WTC11 (cell line): ENCODE measurements around the gene FTCDNL1. TPM values are rescaled to one million over a fixed set of nuclear protein-coding genes. Genes with fewer than 3 reads are reported as not detected.

Experiments
- ATAC-seq: fragments of 200-7000 bp; cut with Tn5 transposase; 2 replicates; pipeline ENCODE4 v1.10.0; 2021; ENCODE audit warnings: mild to moderate bottlenecking, moderate library complexity
- CTCF ChIA-PET: fragments of 300-600 bp; sonication (Branson Sonifier 250); formaldehyde crosslinking; loops from one replicate; lab custom pipeline; 2021; ENCODE audit warnings: antibody characterized with exemption; lab: Charles Lee
- POLR2A ChIA-PET: fragments of 350-600 bp; sonication (Branson Sonifier 250); formaldehyde crosslinking; loops from one replicate; lab custom pipeline; 2021; ENCODE audit warnings: antibody characterized with exemption; lab: Charles Lee
- DNase-seq: peaks from one replicate; pipeline ENCODE4 v3.0.0; 2021; ENCODE audit warnings: low spot score
- H3K27ac Mint-ChIP-seq: 2 replicates; pipeline ENCODE4 v1.8.0; 2021; ENCODE audit warnings: mixed read lengths
- H3K27me3 Mint-ChIP-seq: 2 replicates; pipeline ENCODE4 v1.8.0; 2021; ENCODE audit warnings: low read depth, mild to moderate bottlenecking, moderate library complexity, mixed read lengths
- H3K36me3 Mint-ChIP-seq: 2 replicates; pipeline ENCODE4 v1.8.0; 2021; ENCODE audit warnings: mixed read lengths
- H3K4me1 Mint-ChIP-seq: 2 replicates; pipeline ENCODE4 v1.8.0; 2022; ENCODE audit warnings: mixed read lengths
- H3K4me3 Mint-ChIP-seq: 2 replicates; pipeline ENCODE4 v1.8.0; 2021; ENCODE audit warnings: mild to moderate bottlenecking, moderate library complexity, mixed read lengths
- H3K9me3 Mint-ChIP-seq: 2 replicates; pipeline ENCODE4 v1.8.0; 2021; ENCODE audit warnings: mixed read lengths
- ARID4B ChIP-seq: sonication (generic); formaldehyde crosslinking; IDR thresholded peaks from 2 replicates; pipeline ENCODE4 v1.8.0; 2023; ENCODE audit warnings: missing genetic modification reagents, mild to moderate bottlenecking, borderline replicate concordance
- ATF2 ChIP-seq: sonication (generic); formaldehyde crosslinking; IDR thresholded peaks from 2 replicates; pipeline ENCODE4 v1.8.1; 2022; ENCODE audit warnings: low read depth, missing genetic modification reagents, borderline replicate concordance
- CDX4 ChIP-seq: fragments of 250-450 bp; sonication (Bioruptor Pico); IDR thresholded peaks from 2 replicates; pipeline ENCODE4 v1.9.0; 2021; ENCODE audit warnings: moderate library complexity, mild to moderate bottlenecking, inconsistent platforms, borderline replicate concordance
- CREM ChIP-seq: sonication (generic); formaldehyde crosslinking; IDR thresholded peaks from 2 replicates; pipeline ENCODE4 v1.8.1; 2022; ENCODE audit warnings: mild to moderate bottlenecking, missing genetic modification reagents, moderate library complexity
- CTCF ChIP-seq: fragments of 200-600 bp; IDR thresholded peaks from 2 replicates; pipeline ENCODE4 v1.8.0; 2022; ENCODE audit warnings: antibody characterized with exemption
- MAX ChIP-seq: sonication (generic); formaldehyde crosslinking; IDR thresholded peaks from 2 replicates; pipeline ENCODE4 v1.8.0; 2022; ENCODE audit warnings: mild to moderate bottlenecking, missing genetic modification reagents
- NFATC4 ChIP-seq: fragments of 250-450 bp; sonication (Bioruptor Pico); IDR thresholded peaks from 2 replicates; pipeline ENCODE4 v1.9.0; 2021; ENCODE audit warnings: mild to moderate bottlenecking
- NFE2L1 ChIP-seq: sonication (generic); formaldehyde crosslinking; IDR thresholded peaks from 2 replicates; pipeline ENCODE4 v1.8.1; 2023; ENCODE audit warnings: missing genetic modification reagents
- NR3C1 ChIP-seq: sonication (generic); formaldehyde crosslinking; conservative IDR thresholded peaks from 2 replicates; pipeline ENCODE4 v1.8.1; 2023; ENCODE audit warnings: low read depth, mild to moderate bottlenecking, missing genetic modification reagents
- TEAD1 ChIP-seq: sonication (generic); formaldehyde crosslinking; IDR thresholded peaks from 2 replicates; pipeline ENCODE4 v1.8.0; 2022; ENCODE audit warnings: mild to moderate bottlenecking, missing genetic modification reagents
- USF1 ChIP-seq: sonication (generic); formaldehyde crosslinking; IDR thresholded peaks from 2 replicates; pipeline ENCODE4 v1.8.0; 2022; ENCODE audit warnings: mild to moderate bottlenecking, missing genetic modification reagents
- ZNF232 ChIP-seq: sonication (generic); formaldehyde crosslinking; IDR thresholded peaks from 2 replicates; pipeline ENCODE4 v1.8.0; 2022; ENCODE audit warnings: mild to moderate bottlenecking, missing genetic modification reagents
- ZNF281 ChIP-seq: sonication (generic); formaldehyde crosslinking; IDR thresholded peaks from 2 replicates; pipeline ENCODE4 v1.8.0; 2023; ENCODE audit warnings: mild to moderate bottlenecking, missing genetic modification reagents
- ZNF317 ChIP-seq: sonication (generic); formaldehyde crosslinking; IDR thresholded peaks from 2 replicates; pipeline ENCODE4 v1.8.1; 2023; ENCODE audit warnings: low read depth, mild to moderate bottlenecking, moderate library complexity, missing genetic modification reagents, borderline replicate concordance
- ZNF396 ChIP-seq: fragments of 250-450 bp; sonication (Bioruptor Pico); IDR thresholded peaks from 2 replicates; pipeline ENCODE4 v1.8.0; 2021; ENCODE audit warnings: mild to moderate bottlenecking, moderate library complexity, borderline replicate concordance
- ZNF425 ChIP-seq: fragments of 250-450 bp; sonication (Bioruptor Pico); conservative IDR thresholded peaks from 2 replicates; pipeline ENCODE4 v1.9.0; 2021; ENCODE audit warnings: mild to moderate bottlenecking
- total RNA-seq: library from RNA; stranded (reverse); gene quantifications from 3 replicates; pipeline ENCODE4 v1.2.3, GENCODE V29; 2021

The FTCDNL1 gene
- total RNA-seq, 1 experiment from 2014 or later: 0.85 TPM

GRCh38 chr2:199744724-199745123, 106.3 kb downstream of the FTCDNL1 start:
- TF ChIP-seq TEAD1 (CRISPR knock-in tag): no peak
- TF ChIP-seq NR3C1 (CRISPR knock-in tag): no peak
- TF ChIP-seq ZNF425: no peak
- TF ChIP-seq CDX4 (CRISPR knock-in tag): no peak
- no peak for TF ChIP-seq CREM (CRISPR knock-in tag)
- TF ChIP-seq NFATC4: no peak
- no peak for TF ChIP-seq CTCF
- TF ChIP-seq NFE2L1 (CRISPR knock-in tag): no peak
- TF ChIP-seq ZNF396: no peak
- TF ChIP-seq ARID4B (CRISPR knock-in tag): no peak
- no peak for TF ChIP-seq MAX (CRISPR knock-in tag)
- no peak for TF ChIP-seq ZNF232 (CRISPR knock-in tag)
- no peak for TF ChIP-seq ZNF281 (CRISPR knock-in tag)
- TF ChIP-seq USF1: no peak
- TF ChIP-seq ATF2: no peak
- TF ChIP-seq ZNF317 (CRISPR knock-in tag): no peak
- Mint-ChIP-seq H3K9me3 (no peaks in the 10 kb centered on the region), H3K36me3 (no peaks in the 10 kb centered on the region), H3K4me1 (peaks cover 63% of the 10 kb centered on the region), H3K27ac (no peak overlapping the region), H3K27me3 (no peaks in the 10 kb centered on the region), H3K4me3 (no peak overlapping the region)
- ATAC-seq (no peak), DNase-seq (no peak)
- POLR2A ChIA-PET: no interaction called here
- CTCF ChIA-PET: interaction anchor here (1.0 to 2.0 kb wide), 2 partner anchors 40 to 256 kb away, joined by 3 to 4 read pairs; no protein-coding TSS in a partner anchor
